ENCODE measurements around the gene CFAP100.

- TF ChIP-seq, protein P1, sequence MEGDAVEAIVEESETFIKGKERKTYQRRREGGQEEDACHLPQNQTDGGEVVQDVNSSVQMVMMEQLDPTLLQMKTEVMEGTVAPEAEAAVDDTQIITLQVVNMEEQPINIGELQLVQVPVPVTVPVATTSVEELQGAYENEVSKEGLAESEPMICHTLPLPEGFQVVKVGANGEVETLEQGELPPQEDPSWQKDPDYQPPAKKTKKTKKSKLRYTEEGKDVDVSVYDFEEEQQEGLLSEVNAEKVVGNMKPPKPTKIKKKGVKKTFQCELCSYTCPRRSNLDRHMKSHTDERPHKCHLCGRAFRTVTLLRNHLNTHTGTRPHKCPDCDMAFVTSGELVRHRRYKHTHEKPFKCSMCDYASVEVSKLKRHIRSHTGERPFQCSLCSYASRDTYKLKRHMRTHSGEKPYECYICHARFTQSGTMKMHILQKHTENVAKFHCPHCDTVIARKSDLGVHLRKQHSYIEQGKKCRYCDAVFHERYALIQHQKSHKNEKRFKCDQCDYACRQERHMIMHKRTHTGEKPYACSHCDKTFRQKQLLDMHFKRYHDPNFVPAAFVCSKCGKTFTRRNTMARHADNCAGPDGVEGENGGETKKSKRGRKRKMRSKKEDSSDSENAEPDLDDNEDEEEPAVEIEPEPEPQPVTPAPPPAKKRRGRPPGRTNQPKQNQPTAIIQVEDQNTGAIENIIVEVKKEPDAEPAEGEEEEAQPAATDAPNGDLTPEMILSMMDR (IDR thresholded peaks at IDR 0.05; ENCODE audit: low read depth, low read length): no peak
- TF ChIP-seq EZH2phosphoT487 (IDR thresholded peaks at IDR 0.05; ENCODE audit: low read depth): no peak
Observed at GRCh38 chr3:126424751-126425150, 30.0 kb downstream of the CFAP100 start.
